GM12878 (cell line): Measurements from ENCODE around the gene TBX15. TPM values are rescaled to one million over a fixed set of nuclear protein-coding genes. Genes with fewer than 3 reads are reported as not detected.

Source experiments
- ATAC-seq: fragments of 200-7000 bp; cut with Tn5 transposase; 3 replicates; pipeline ENCODE4 v1.9.1; 2020; ENCODE audit warnings: mild to moderate bottlenecking, moderate library complexity
- BruUV-seq: library from RNA; stranded (reverse); fragments of 400-500 nt; replicated peaks from 2 replicates; lab custom pipeline; 2021; lab: Mats Ljungman, UMichigan
- CTCF ChIA-PET: fragments of 300-600 bp; sonication (Branson Sonifier 250); formaldehyde crosslinking; extraction: SDS; loops from one replicate; lab custom pipeline; 2021; ENCODE audit warnings: inconsistent platforms; lab: Yijun Ruan, JAX
- POLR2A ChIA-PET: fragments of 350-600 bp; formaldehyde crosslinking; extraction: SDS; loops from one replicate; lab custom pipeline; 2021; ENCODE audit warnings: inconsistent platforms; lab: Charles Lee
- RAD21 ChIA-PET: fragments of 300-600 bp; sonication (Branson Sonifier 250); formaldehyde crosslinking; loops from one replicate; lab custom pipeline; 2023; ENCODE audit warnings: antibody characterized with exemption; ENCODE audit not compliant: unreplicated experiment; lab: Charles Lee
- SMC1A ChIA-PET: fragments of 300-600 bp; sonication (Branson Sonifier 250); formaldehyde crosslinking; loops from one replicate; lab custom pipeline; 2023; ENCODE audit not compliant: unreplicated experiment, uncharacterized antibody; lab: Charles Lee
- DNase-seq: peaks from one replicate; pipeline ENCODE4 v3.0.0-alpha.2; 2011; ENCODE audit warnings: low read depth, low spot score
- FAIRE-seq: peaks from 3 replicates; lab custom pipeline; 2011; peaks lifted over from hg19 to GRCh38; lab: Jason Lieb, UNC
- H2AFZ ChIP-seq: 2 replicates; pipeline ENCODE4 v1.6.0; 2011; ENCODE audit warnings: low read depth, low read length, control low read depth; ENCODE audit not compliant: control insufficient read depth
- H3K27ac ChIP-seq: 2 replicates; pipeline ENCODE4 v1.5.1; 2011; ENCODE audit warnings: control low read depth; ENCODE audit not compliant: control insufficient read depth, insufficient read depth
- H3K27me3 ChIP-seq, 2 experiments: replicated peaks in 1 of 2; 2 replicates each; pipeline versions ENCODE4 v1.6.0 to v1.6.1; 2011; ENCODE audit warnings: low read length in 1 of 2; ENCODE audit not compliant: control insufficient read depth in 2 of 2, insufficient read depth in 2 of 2
- H3K36me3 ChIP-seq, 2 experiments: 2 replicates each; pipeline ENCODE4 v1.5.1; 2011; ENCODE audit warnings: low read length in 1 of 2; ENCODE audit not compliant: control insufficient read depth in 2 of 2, insufficient read depth in 2 of 2
- H3K4me1 ChIP-seq: 2 replicates; pipeline ENCODE4 v1.6.1; 2011; ENCODE audit warnings: mild to moderate bottlenecking, low read length, moderate library complexity, mixed read lengths; ENCODE audit not compliant: control insufficient read depth, insufficient read depth
- H3K4me2 ChIP-seq: 2 replicates; pipeline ENCODE4 v1.6.0; 2011; ENCODE audit warnings: control low read depth; ENCODE audit not compliant: control insufficient read depth, insufficient read depth
- H3K4me3 ChIP-seq: fragments of 200-600 bp; sonication (generic); 2 replicates; pipeline ENCODE4 v1.5.1; 2016
- H3K79me2 ChIP-seq: 2 replicates; pipeline ENCODE4 v1.6.0; 2011; ENCODE audit warnings: low read length; ENCODE audit not compliant: control insufficient read depth, insufficient read depth
- H3K9ac ChIP-seq: 2 replicates; pipeline ENCODE4 v1.8.0; 2011; ENCODE audit warnings: low read length, control low read depth, mixed read lengths; ENCODE audit not compliant: control insufficient read depth, insufficient read depth
- H3K9me3 ChIP-seq: replicated peaks from 3 replicates; pipeline ENCODE4 v1.5.1; 2011; ENCODE audit warnings: mild to moderate bottlenecking, low read length; ENCODE audit not compliant: control insufficient read depth, insufficient read depth
- H4K20me1 ChIP-seq: 2 replicates; pipeline ENCODE4 v1.6.0; 2011; ENCODE audit not compliant: control insufficient read depth, insufficient read depth
- ATF7 ChIP-seq: fragments of 450-650 bp; IDR thresholded peaks from 2 replicates; pipeline ENCODE4 v1.6.1; 2016; ENCODE audit warnings: low read depth, mild to moderate bottlenecking
- CBX3 ChIP-seq: fragments of 200-600 bp; sonication (generic); IDR thresholded peaks from 2 replicates; pipeline ENCODE4 v1.6.1; 2016; ENCODE audit warnings: low read depth, borderline replicate concordance
- MEF2B ChIP-seq: fragments of 450-650 bp; IDR thresholded peaks from 2 replicates; pipeline ENCODE4 v1.6.1; 2018; ENCODE audit warnings: mild to moderate bottlenecking, moderate library complexity; ENCODE audit not compliant: partially characterized antibody, poor library complexity, severe bottlenecking
- NR2C1 ChIP-seq: fragments of 450-650 bp; IDR thresholded peaks from 2 replicates; pipeline ENCODE4 v1.6.1; 2017; ENCODE audit warnings: antibody characterized with exemption, mild to moderate bottlenecking, moderate library complexity
- PAX5 ChIP-seq: IDR thresholded peaks from 2 replicates; pipeline ENCODE4 v1.6.1; 2011; ENCODE audit warnings: low read depth, low read length, borderline replicate concordance
- PML ChIP-seq: IDR thresholded peaks from 2 replicates; pipeline ENCODE4 v1.6.1; 2012; ENCODE audit warnings: low read length, inconsistent platforms
- SREBF1 ChIP-seq: IDR thresholded peaks from 2 replicates; pipeline ENCODE4 v1.6.1; 2012; ENCODE audit warnings: mild to moderate bottlenecking, low read length
- ZNF207 ChIP-seq: fragments of 450-650 bp; IDR thresholded peaks from 2 replicates; pipeline ENCODE4 v1.6.1; 2014; ENCODE audit warnings: antibody characterized with exemption, mild to moderate bottlenecking, borderline replicate concordance
- WGBS: methylation state at CpG from one replicate; pipeline ENCODE4 v1.1.6; 2016; ENCODE audit warnings: low lambda C conversion rate; ENCODE audit not compliant: insufficient replicate concordance, insufficient coverage; ENCODE audit errors: missing lambda C conversion rate; 5-methylcytosine and 5-hydroxymethylcytosine counted together
- in situ Hi-C: fragments of 300-500 bp; cut with MboI; formaldehyde crosslinking; loops from 9 replicates; pipeline ENCODE4 v1.14.3; 2018; ENCODE audit warnings: mixed read lengths
- intact Hi-C: fragments of 100-400 bp; cut with micrococcal nuclease; formaldehyde crosslinking; loops from one replicate; pipeline ENCODE4 v1.14.2; 2022; ENCODE audit not compliant: unreplicated experiment
- polyA plus RNA-seq, 11 experiments: library from polyadenylated mRNA; depleted of rRNA in 4 of 11; unstranded in 6 of 11; stranded (reverse) in 5 of 11; fragments of >200 nt; fragmentation: Nextera tagmentation in 4 of 11; fragmentation: Illumina TruSeq in 1 of 11; extraction: Ambion mirVana in 4 of 11; extraction: Trizol in 1 of 11; gene quantifications; 1 replicate in 1 of 11; 2 replicates in 10 of 11; pipeline versions ENCODE4 v1.2.1 to v1.2.3, GENCODE V29; 2011 to 2016; ENCODE audit warnings: inconsistent platforms in 2 of 11, missing spikeins in 2 of 11, low read depth in 1 of 11
- total RNA-seq, 4 experiments: library from RNA; depleted of rRNA in 3 of 4; stranded (reverse); fragments of >200 nt in 3 of 4; fragmentation: Illumina TruSeq in 1 of 4; extraction: Trizol in 1 of 4; gene quantifications; 2 replicates each; pipeline versions ENCODE4 v1.2.1 to v1.2.3, GENCODE V29; 2013 to 2021

TBX15 gene
- total and polyA plus RNA-seq, 10 of the 15 experiments (the other 5 are each of a cell fraction or from before 2014, with no cell fraction given) = 0.64 to 9.4 (median 0.99) TPM

- H2AFZ ChIP-seq = no peak overlapping the region
- no peaks in the 10 kb centered on the region for H4K20me1 ChIP-seq
- WGBS = 36% methylated on average over 3 of the region's 3 CpGs
- no peak overlapping the region for H3K9ac ChIP-seq
- CTCF ChIA-PET = interaction anchor here (1.3 kb wide), 1 partner anchor 10 kb away, joined by 3 read pairs; no protein-coding TSS in a partner anchor
- FAIRE-seq (no peak), ATAC-seq (no peak), DNase-seq (no peak)
- in situ Hi-C loops (no loop called here), intact Hi-C loops (no loop called here)
- no TSS peak for BruUV-seq
- no peaks in the 10 kb centered on the region for H3K27me3 ChIP-seq
- RAD21 ChIA-PET = interaction anchor here (1.0 to 1.5 kb wide), 3 partner anchors 13 to 21 kb away, joined by 3 read pairs; no protein-coding TSS in a partner anchor
- SMC1A ChIA-PET = interaction anchor here (0.6 to 2.2 kb wide), 9 partner anchors 9 to 265 kb away, joined by 3 to 8 read pairs (median 3); no protein-coding TSS in a partner anchor
- H3K4me2 ChIP-seq = no peak overlapping the region
- no peaks in the 10 kb centered on the region for H3K36me3 ChIP-seq
- no peak overlapping the region for H3K4me3 ChIP-seq
- H3K79me2 ChIP-seq = no peaks in the 10 kb centered on the region
- no peak for TF ChIP-seq ZNF207
- TF ChIP-seq PML = no peak
- no peak for TF ChIP-seq PAX5
- no peak for TF ChIP-seq SREBF1
- TF ChIP-seq CBX3 = no peak
- TF ChIP-seq MEF2B = no peak
- TF ChIP-seq ATF7 = peak; percentile 74
- TF ChIP-seq, all 136 proteins: peak for 1
- H3K27ac ChIP-seq = no peak overlapping the region
- H3K9me3 ChIP-seq = no peaks in the 10 kb centered on the region
- H3K4me1 ChIP-seq = no peaks in the 10 kb centered on the region
- POLR2A ChIA-PET = no interaction called here
These were observed 93.3 kb downstream of the TBX15 start for GRCh38 chr1:118894836-118895235.

DNA sequence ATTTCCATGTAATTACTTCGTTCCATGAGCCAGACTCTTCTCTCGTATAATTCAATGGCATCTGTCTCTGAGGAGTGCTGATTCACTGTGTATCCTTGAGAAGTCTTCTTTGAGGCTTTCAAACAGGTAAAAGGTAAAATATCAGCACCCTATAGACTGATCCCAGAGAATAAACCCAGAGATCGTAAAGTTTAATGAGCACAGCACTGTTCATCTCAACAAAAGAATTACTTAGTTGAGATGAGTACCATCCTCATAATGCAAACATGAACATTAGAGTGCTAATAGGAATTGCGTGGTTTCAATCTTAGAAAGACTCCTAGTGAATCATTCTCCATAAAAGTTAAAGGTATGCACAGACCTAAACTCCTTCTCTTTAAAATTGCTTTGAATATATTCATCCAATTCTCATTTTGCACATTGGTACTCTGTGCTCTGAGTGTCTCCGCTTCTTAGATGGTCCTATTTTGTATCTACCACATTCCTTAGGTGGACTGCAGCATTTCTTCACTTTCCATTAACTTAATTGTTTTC is 97.2 kb downstream of the TBX15 start:
- no peak overlapping the region for H3K9ac ChIP-seq
- BruUV-seq = no TSS peak
- no peaks in the 10 kb centered on the region for H3K9me3 ChIP-seq
- in situ Hi-C loops (no loop called here), intact Hi-C loops (no loop called here)
- no peak overlapping the region for H3K4me3 ChIP-seq
- H4K20me1 ChIP-seq = no peaks in the 10 kb centered on the region
- H3K79me2 ChIP-seq = no peaks in the 10 kb centered on the region
- no peak overlapping the region for H3K27ac ChIP-seq
- DNase-seq (no peak), FAIRE-seq (no peak), ATAC-seq (no peak)
- no peak overlapping the region for H3K4me2 ChIP-seq
- POLR2A ChIA-PET = no interaction called here
- no peak overlapping the region for H2AFZ ChIP-seq
- TF ChIP-seq NR2C1 = no peak
- RAD21 ChIA-PET = interaction anchor here (1.0 kb wide), 1 partner anchor 10 kb away, joined by 3 read pairs; no protein-coding TSS in a partner anchor
- no peaks in the 10 kb centered on the region for H3K27me3 ChIP-seq
- CTCF ChIA-PET = no interaction called here
- SMC1A ChIA-PET = interaction anchor here (0.9 to 1.5 kb wide), 2 partner anchors 9 to 19 kb away, joined by 3 to 4 read pairs; no protein-coding TSS in a partner anchor
- H3K36me3 ChIP-seq = no peaks in the 10 kb centered on the region
- WGBS = 32% methylated on average over 5 of the region's 5 CpGs
- H3K4me1 ChIP-seq = no peaks in the 10 kb centered on the region
